ENCODE data around the gene LEMD2. TPM values are rescaled to one million over a fixed set of nuclear protein-coding genes. Genes with fewer than 3 reads are reported as not detected.
"Not testable (repeated sequence)": the region's sequence is repeated elsewhere in the genome, so short reads cannot be mapped to it uniquely, and the experiment has no call there.

LEMD2 gene
- total RNA-seq, 2 donors from 2014 or later, result 64.2 to 80.2 TPM

- H3K4me3 ChIP-seq, result no peak overlapping the region
- intact Hi-C loops (cut with DNase I), result no loop called here
- TF ChIP-seq POLR2AphosphoS5 (IDR thresholded peaks at IDR 0.05) (no peak), CTCF (IDR thresholded peaks at IDR 0.05) (no peak), POLR2A (IDR thresholded peaks at IDR 0.05) (no peak)
- peaks cover 5% of the 10 kb centered on the region for H3K4me1 ChIP-seq (replicated peaks)
- no peaks in the 10 kb centered on the region for H3K36me3 ChIP-seq
- H3K9me3 ChIP-seq, result no peaks in the 10 kb centered on the region
- H3K27me3 ChIP-seq (replicated peaks; ENCODE audit: insufficient read depth), result no peaks in the 10 kb centered on the region
- no peak overlapping the region for H3K27ac ChIP-seq
- no peak for DNase-seq (ENCODE audit: low spot score)
- 95% methylated on average over 6 of the region's 6 CpGs for WGBS
These were observed 44.7 kb upstream of the LEMD2 start for GRCh38 chr6:33833599-33833998.

DNA sequence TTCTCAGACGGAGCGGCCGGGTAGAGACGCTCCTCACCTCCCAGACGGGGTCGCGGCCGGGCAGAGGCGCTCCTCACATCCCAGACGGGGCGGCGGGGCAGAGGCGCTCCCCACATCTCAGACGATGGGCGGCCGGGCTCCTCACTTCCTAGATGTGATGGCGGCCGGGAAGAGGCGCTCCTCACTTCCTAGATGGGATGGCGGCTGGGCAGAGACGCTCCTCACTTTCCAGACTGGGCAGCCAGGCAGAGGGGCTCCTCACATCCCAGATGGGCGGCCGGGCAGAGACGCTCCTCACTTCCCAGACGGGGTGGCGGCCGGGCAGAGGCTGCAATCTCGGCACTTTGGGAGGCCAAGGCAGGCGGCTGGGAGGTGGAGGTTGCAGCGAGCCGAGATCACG is 43.9 kb upstream of the LEMD2 start:
- DNase-seq (ENCODE audit: low spot score); H3K36me3 ChIP-seq; H3K9me3 ChIP-seq; H3K4me3 ChIP-seq; intact Hi-C loops (cut with DNase I); H3K27me3 ChIP-seq (replicated peaks; ENCODE audit: insufficient read depth); H3K4me1 ChIP-seq (replicated peaks); H3K27ac ChIP-seq: not testable (repeated sequence)
- 95% methylated on average over 9 of the region's 32 CpGs for WGBS

GRCh38 chr6:33831725-33832124 is 42.8 kb upstream of the LEMD2 start:
- H3K36me3 ChIP-seq; DNase-seq (ENCODE audit: low spot score); H3K4me3 ChIP-seq; H3K9me3 ChIP-seq; intact Hi-C loops (cut with DNase I); H3K27me3 ChIP-seq (replicated peaks; ENCODE audit: insufficient read depth); H3K27ac ChIP-seq: not testable (repeated sequence)
- WGBS, result 86% methylated on average over 4 of the region's 5 CpGs
- H3K4me1 ChIP-seq (replicated peaks), result peaks cover 14% of the 10 kb centered on the region

GRCh38 chr6:33830635-33831240 is 41.8 kb upstream of the LEMD2 start:
- DNase-seq (ENCODE audit: low spot score), result no peak
- H3K27me3 ChIP-seq (replicated peaks; ENCODE audit: insufficient read depth), result no peaks in the 10 kb centered on the region
- H3K36me3 ChIP-seq, result no peaks in the 10 kb centered on the region
- WGBS, result 86% methylated on average over 21 of the region's 21 CpGs
- no peak overlapping the region for H3K4me3 ChIP-seq
- no peak overlapping the region for H3K27ac ChIP-seq
- H3K9me3 ChIP-seq, result no peaks in the 10 kb centered on the region
- no peak for TF ChIP-seq CTCF (IDR thresholded peaks at IDR 0.05)
- TF ChIP-seq POLR2AphosphoS5 (IDR thresholded peaks at IDR 0.05), result no peak
- TF ChIP-seq POLR2A (IDR thresholded peaks at IDR 0.05), result no peak
- H3K4me1 ChIP-seq (replicated peaks), result peaks cover 14% of the 10 kb centered on the region
- intact Hi-C loops (cut with DNase I), result no loop called here

- peak overlapping the region in 1 of 2 donors; percentile 50 for H3K27ac ChIP-seq
These were observed 40.1 kb upstream of the LEMD2 start for GRCh38 chr6:33828764-33829731.

More at GRCh38 chr6:33828764-33829731, 40.1 kb upstream of the LEMD2 start:
- no peaks in the 10 kb centered on the region for H3K36me3 ChIP-seq
- peaks cover 14% of the 10 kb centered on the region for H3K4me1 ChIP-seq (replicated peaks)
- WGBS, result 71% methylated on average over 15 of the region's 15 CpGs
- no peak for DNase-seq (ENCODE audit: low spot score)
- H3K9me3 ChIP-seq, result no peaks in the 10 kb centered on the region
- intact Hi-C loops (cut with DNase I), result no loop called here
- TF ChIP-seq CTCF (IDR thresholded peaks at IDR 0.05) (no peak), POLR2AphosphoS5 (IDR thresholded peaks at IDR 0.05) (no peak), POLR2A (IDR thresholded peaks at IDR 0.05) (no peak)
- H3K4me3 ChIP-seq, result no peak overlapping the region
- H3K27me3 ChIP-seq (replicated peaks; ENCODE audit: insufficient read depth), result no peaks in the 10 kb centered on the region
